IPS-15b (cell line): ENCODE results near the gene NEK6.

Source experiments
- H3K27me3 ChIP-seq: one replicate; pipeline ENCODE4 v1.6.1; 2013; ENCODE audit warnings: low read length; ENCODE audit not compliant: control insufficient read depth, insufficient read depth
- H3K36me3 ChIP-seq: one replicate; pipeline ENCODE4 v1.6.1; 2013; ENCODE audit warnings: low read length; ENCODE audit not compliant: control insufficient read depth, insufficient read depth
- H3K4me1 ChIP-seq: one replicate; pipeline ENCODE4 v1.6.1; 2013; ENCODE audit warnings: mild to moderate bottlenecking, low read length; ENCODE audit not compliant: control insufficient read depth, insufficient read depth
- H3K4me3 ChIP-seq: one replicate; pipeline ENCODE4 v1.5.1; 2013; ENCODE audit warnings: low read depth, low read length
- H3K9ac ChIP-seq: one replicate; pipeline ENCODE4 v1.6.1; 2013; ENCODE audit warnings: low read depth, mild to moderate bottlenecking, low read length
- H3K9me3 ChIP-seq: one replicate; pipeline ENCODE4 v1.6.1; 2013; ENCODE audit warnings: mild to moderate bottlenecking, low read length; ENCODE audit not compliant: control insufficient read depth, insufficient read depth

NEK6 gene

GRCh38 chr9:124216474-124217176 lies 41.1 kb upstream of the NEK6 start:
- Histone ChIP-seq H3K4me1 (no peaks in the 10 kb centered on the region), H3K36me3 (no peaks in the 10 kb centered on the region), H3K9me3 (no peaks in the 10 kb centered on the region), H3K4me3 (no peak overlapping the region), H3K9ac (no peak overlapping the region), H3K27me3 (no peaks in the 10 kb centered on the region)

- Histone ChIP-seq H3K9ac (no peak overlapping the region), H3K4me3 (no peak overlapping the region), H3K36me3 (no peaks in the 10 kb centered on the region), H3K27me3 (no peaks in the 10 kb centered on the region), H3K9me3 (no peaks in the 10 kb centered on the region), H3K4me1 (no peaks in the 10 kb centered on the region)
These were observed 39.8 kb upstream of the NEK6 start for GRCh38 chr9:124217836-124218437.

DNA sequence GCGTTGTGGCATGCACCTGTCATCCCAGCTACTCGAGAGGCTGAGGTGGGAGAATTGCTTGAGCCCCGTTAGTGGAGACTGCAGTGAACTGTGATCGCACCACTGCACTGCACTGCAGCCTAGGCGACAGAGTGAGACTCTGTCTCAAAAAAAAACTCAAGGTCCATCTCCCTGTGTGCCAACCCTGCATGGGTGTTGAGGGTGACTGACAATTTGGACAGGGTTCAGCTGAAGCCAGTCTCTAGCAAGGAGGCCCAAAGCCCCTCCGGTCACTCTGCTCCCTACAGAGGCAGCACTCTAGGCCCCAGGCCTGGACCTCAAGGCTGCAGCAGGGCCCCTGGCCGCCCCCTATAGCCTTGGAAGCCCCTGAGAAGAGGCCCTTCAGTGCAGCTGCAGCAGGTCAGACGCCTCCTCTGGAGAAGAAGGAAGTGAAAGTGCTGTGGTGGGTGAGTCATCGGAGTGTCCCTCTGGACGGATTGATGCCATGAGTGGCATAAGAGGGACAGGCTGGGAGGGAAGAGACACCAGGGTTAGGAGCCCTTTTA lies 39.2 kb upstream of the NEK6 start:
- no peaks in the 10 kb centered on the region for H3K27me3 ChIP-seq
- H3K4me3 ChIP-seq = no peak overlapping the region
- H3K9ac ChIP-seq = no peak overlapping the region
- no peaks in the 10 kb centered on the region for H3K9me3 ChIP-seq
- H3K36me3 ChIP-seq = no peaks in the 10 kb centered on the region
- H3K4me1 ChIP-seq = no peaks in the 10 kb centered on the region

GRCh38 chr9:124218987-124219461 lies 38.7 kb upstream of the NEK6 start:
- Histone ChIP-seq H3K9ac (no peak overlapping the region), H3K36me3 (no peaks in the 10 kb centered on the region), H3K27me3 (no peaks in the 10 kb centered on the region), H3K4me1 (no peaks in the 10 kb centered on the region), H3K9me3 (no peaks in the 10 kb centered on the region), H3K4me3 (no peak overlapping the region)

DNA sequence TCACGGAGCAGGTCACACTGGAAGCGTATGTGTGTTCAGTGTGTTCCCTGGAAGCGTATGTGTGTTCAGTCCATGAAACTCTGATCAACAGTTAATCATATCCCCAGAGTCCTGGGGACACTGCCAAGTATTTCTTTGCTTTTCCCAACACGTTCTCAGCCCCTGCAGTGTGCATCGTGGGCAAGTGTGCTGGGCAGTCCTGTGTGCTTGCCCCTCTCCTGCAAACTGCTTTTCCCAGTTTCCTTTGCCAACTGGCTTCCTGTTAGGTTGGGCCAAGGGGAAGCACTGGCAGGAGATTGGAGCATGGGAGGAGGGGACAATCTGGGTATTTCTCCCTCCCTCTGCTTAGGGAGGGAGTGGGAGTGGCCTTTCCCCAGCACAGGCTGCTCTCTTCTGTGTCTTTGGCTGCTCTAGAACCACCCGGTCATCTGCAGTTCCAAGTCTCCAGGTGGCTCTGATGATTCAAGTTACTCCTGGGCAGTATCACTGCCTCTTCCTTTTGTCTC lies 36.8 kb upstream of the NEK6 start:
- Histone ChIP-seq H3K9ac (no peak overlapping the region), H3K27me3 (no peaks in the 10 kb centered on the region), H3K9me3 (no peaks in the 10 kb centered on the region), H3K4me1 (no peaks in the 10 kb centered on the region), H3K36me3 (no peaks in the 10 kb centered on the region), H3K4me3 (no peak overlapping the region)

DNA sequence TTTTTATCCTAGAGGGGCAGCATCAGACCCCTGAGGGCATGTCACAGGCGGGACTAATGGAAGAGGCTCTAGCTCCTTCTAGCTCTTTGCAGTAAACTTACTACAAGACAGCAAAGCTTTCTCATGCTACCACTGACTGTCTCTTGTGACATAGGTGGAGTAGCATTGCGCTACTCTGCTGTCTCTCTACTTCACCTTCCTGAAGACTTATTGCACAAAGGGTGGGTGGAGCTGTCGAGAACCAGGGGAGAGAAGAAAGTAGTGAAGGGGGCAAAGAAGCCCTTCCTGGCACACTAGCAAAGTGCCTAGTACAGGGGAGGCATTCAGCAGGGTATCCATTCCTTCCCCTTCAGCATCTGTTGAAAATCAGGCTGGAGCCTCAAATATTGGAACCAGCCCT lies 36.1 kb upstream of the NEK6 start:
- Histone ChIP-seq H3K36me3 (no peaks in the 10 kb centered on the region), H3K4me3 (no peak overlapping the region), H3K27me3 (no peaks in the 10 kb centered on the region), H3K9ac (no peak overlapping the region), H3K9me3 (no peaks in the 10 kb centered on the region), H3K4me1 (no peaks in the 10 kb centered on the region)

DNA sequence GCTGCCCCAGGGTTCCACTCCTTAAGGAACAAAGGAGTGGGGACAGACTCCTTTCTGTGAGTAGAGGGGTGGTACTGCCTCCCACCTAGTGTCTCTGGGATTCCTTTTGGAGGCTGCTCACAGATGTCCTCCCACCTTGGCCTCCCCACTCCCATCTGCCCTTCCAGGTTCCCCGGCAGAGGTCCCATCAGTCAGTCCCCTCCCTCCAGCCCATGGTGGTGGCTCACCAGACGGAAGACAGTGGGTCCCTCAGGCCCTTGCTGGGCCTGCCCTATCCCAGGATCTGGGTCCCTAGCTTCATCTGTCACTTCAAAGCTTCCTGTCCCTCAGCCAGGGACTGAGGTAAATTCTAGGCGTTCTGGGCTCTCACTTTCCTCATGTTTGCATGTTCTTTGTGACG lies 35.6 kb upstream of the NEK6 start:
- no peaks in the 10 kb centered on the region for H3K4me1 ChIP-seq
- no peak overlapping the region for H3K9ac ChIP-seq
- H3K4me3 ChIP-seq = no peak overlapping the region

DNA sequence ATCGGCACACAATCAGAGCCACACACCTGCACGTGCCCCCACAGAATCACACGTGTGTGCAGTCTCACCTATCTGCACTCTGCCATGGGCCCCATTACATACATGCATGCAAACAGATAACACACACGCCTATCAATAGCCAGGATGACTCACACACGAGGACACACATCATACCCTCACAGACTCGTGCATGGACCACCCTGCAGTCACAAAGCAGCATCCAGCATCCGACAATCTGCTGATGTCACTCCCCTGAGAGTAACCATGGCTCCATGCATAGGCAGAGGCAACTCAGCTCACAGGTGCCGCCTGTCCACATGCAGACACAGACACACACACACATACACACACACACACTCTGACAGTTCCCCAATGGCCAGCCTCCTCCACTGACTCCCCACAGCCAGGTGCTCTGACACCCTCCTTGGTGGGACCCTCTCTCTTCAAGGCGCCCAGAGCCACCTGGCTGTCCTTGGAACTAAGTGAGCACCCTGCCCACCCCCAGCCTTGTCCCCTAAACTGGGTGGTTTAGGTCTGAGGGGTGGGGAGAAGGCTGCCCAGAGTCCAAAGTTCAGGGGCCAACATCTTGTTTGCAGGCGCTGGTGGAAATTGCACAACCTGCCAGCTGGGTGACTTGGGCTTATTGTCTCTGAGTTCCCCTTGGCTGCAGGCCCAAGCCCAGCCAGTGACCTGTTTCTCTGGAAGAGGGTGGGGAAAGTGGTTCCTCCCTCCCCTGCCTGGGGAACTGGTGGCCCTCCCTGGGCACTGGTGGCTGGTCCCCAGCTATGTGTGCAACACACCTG lies 34.6 kb upstream of the NEK6 start:
- H3K36me3 ChIP-seq = no peaks in the 10 kb centered on the region
- H3K9me3 ChIP-seq = no peaks in the 10 kb centered on the region
- no peak overlapping the region for H3K9ac ChIP-seq
- no peaks in the 10 kb centered on the region for H3K27me3 ChIP-seq
- no peak overlapping the region for H3K4me3 ChIP-seq
- H3K4me1 ChIP-seq = no peaks in the 10 kb centered on the region

More for the DNA sequence above, 35.6 kb upstream of the NEK6 start:
- no peaks in the 10 kb centered on the region for H3K36me3 ChIP-seq
- H3K9me3 ChIP-seq = no peaks in the 10 kb centered on the region
- H3K27me3 ChIP-seq = no peaks in the 10 kb centered on the region

GRCh38 chr9:124225945-124226344 lies 31.8 kb upstream of the NEK6 start:
- H3K9me3 ChIP-seq = no peaks in the 10 kb centered on the region
- no peaks in the 10 kb centered on the region for H3K27me3 ChIP-seq
- H3K4me1 ChIP-seq = no peaks in the 10 kb centered on the region
- no peaks in the 10 kb centered on the region for H3K36me3 ChIP-seq
- no peak overlapping the region for H3K4me3 ChIP-seq
- no peak overlapping the region for H3K9ac ChIP-seq

DNA sequence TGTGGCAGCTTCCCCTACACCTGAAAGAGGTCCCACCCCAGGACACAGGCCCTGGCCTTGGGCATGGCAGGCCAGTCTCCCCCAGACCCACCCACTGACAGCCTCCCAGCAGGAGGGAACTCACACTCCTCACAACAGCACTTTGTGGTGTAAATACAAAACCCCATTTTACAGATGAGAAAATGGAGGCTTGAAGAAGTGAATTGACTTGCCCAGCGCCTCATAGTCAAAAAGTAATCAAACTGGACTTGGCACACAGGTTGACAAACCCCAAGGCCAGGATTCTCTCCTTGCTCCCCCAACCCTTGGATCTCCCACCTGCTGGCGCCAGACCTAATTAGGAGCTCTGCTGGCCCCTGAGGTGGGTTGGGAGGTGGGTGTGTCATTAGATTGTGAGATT lies 29.2 kb upstream of the NEK6 start:
- Histone ChIP-seq H3K4me3 (no peak overlapping the region), H3K9me3 (no peaks in the 10 kb centered on the region)

GRCh38 chr9:124231095-124231737 lies 26.5 kb upstream of the NEK6 start:
- no peak overlapping the region for H3K4me3 ChIP-seq
- H3K9me3 ChIP-seq = no peaks in the 10 kb centered on the region
- H3K27me3 ChIP-seq = no peaks in the 10 kb centered on the region
- no peak overlapping the region for H3K9ac ChIP-seq
- H3K4me1 ChIP-seq = no peaks in the 10 kb centered on the region
- H3K36me3 ChIP-seq = no peaks in the 10 kb centered on the region

More for the DNA sequence above, 29.2 kb upstream of the NEK6 start:
- no peak overlapping the region for H3K9ac ChIP-seq
- H3K27me3 ChIP-seq = no peaks in the 10 kb centered on the region
- no peaks in the 10 kb centered on the region for H3K4me1 ChIP-seq
- no peaks in the 10 kb centered on the region for H3K36me3 ChIP-seq
